NCI-H1694 (cell line): ENCODE data around the gene TJP2.
"Not testable (repeated sequence)": the region's sequence is repeated elsewhere in the genome, so short reads cannot be mapped to it uniquely, and the experiment has no call there.

ENCODE experiments used
- DNase-seq: peaks from one replicate; lab custom pipeline; 2025; lab: John Stamatoyannopoulos, UW

TJP2 gene

DNA sequence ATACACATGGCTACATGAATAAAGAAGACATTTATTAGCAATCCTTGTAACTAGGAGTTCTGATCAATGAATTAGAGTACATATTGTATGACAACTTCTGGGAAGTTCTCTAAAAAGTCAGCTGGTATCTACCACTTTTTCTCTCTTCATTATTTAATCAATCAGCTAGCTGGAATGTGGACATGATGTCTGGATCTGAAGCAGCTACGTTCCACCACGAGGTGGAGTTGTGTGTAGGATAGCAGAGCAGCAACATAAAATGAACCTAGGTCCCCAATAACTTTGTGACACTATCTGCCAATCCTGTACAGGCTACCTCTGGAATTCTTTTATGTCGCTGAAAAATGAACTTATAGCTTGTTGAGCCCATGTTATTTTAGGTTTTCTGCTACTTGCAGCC lies 118.0 kb downstream of the TJP2 start:
- DNase-seq, result no peak

- no peak for DNase-seq
Observed at GRCh38 chr9:69293156-69293555, 119.1 kb downstream of the TJP2 start.

GRCh38 chr9:69295872-69296552 lies 121.9 kb downstream of the TJP2 start:
- DNase-seq, result no peak

- DNase-seq, result no peak
Observed at GRCh38 chr9:69297300-69297980, 123.4 kb downstream of the TJP2 start.

DNA sequence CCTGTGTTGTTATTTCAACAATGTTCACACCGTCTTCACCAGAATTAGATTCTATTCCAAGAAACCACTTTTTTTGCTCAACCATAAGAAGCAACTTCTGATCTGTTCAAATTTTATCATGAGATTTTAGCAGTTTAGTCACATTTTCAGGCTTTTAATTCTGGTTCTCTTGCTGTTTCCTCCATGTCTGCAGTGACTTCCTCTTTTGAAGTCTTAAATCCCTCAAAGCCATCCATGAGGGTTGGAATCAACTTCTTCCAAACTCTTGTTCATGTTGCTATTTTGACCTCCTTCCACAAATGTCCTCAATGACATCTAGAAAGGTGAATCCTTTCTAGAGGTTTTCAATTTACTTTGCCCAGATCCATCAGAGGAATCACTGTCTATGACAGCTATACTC lies 125.2 kb downstream of the TJP2 start:
- DNase-seq, result no peak

DNA sequence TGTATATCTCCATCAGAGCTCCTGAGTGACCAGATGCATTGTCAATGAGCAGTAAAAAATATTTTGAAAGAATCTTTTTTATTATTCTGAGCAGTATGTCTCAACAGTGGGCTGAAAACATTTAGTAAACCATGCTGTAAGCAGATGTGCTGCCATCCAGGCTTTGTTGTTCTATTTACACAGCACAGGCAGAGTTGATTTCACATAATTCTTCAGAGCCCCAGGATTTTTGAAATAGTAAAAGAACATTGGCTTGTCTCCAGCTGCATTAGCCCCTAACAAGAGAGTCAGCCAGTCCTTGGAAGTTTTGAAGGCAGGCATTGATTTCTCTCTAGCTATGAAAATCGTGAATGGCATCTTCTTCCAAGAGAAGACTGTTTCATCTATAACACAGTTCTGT lies 125.7 kb downstream of the TJP2 start:
- no peak for DNase-seq

DNA sequence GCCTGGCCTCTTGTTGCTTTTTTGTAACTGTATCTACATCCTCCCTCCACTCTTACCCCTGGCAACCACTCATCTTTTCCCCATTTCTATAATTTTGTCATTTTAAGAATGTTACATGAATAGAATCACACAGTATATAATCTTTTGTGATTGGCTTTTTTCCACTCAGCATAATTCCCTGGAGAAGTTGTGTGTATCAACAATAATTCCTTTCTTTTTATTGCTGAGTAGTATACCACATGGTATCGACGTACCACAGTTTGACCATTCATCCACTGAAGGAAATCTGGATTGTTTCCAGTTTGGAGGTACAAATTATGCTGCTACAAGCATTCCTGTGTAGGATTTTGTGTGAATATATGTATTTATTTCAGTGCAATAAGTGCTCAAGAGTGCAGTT lies 129.3 kb downstream of the TJP2 start:
- DNase-seq, result no peak

GRCh38 chr9:69306895-69307445 lies 132.9 kb downstream of the TJP2 start:
- DNase-seq, result not testable (repeated sequence)

GRCh38 chr9:69307446-69308205 lies 133.5 kb downstream of the TJP2 start:
- DNase-seq, result no peak

DNA sequence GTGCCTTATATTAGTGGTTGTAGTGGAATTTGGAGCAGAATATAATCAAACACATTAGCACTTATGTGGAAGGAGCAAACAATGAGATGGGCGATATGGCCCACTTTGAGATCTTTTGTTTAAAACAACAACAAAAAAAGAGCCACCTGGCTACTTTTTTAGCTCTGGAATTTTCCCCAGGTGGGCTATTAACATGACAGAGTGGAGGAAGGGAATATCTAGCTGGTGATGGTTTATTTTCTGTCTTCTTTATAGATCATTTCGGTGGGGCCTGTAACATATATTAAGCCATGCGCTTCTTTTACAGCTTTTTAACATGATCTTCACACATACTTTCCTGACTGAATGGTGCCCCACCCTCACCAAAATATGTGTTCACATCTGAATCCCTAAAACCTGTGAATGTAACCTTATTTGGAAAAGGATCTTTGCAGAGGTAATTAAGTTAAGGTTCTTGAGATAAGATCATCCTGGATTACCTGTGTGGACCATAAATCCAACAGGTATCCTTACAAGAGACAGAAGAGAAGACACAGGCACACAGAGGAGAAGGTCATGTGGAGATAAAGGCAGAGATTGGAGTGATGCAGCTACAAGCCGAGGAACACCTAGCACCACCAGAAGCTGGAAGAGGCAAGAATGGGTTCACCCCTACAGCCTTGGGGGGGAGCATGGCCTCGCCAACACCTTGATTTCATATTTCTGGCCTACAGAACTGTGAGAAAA lies 134.3 kb downstream of the TJP2 start:
- DNase-seq, result no peak

GRCh38 chr9:69313175-69313574 lies 139.1 kb downstream of the TJP2 start:
- DNase-seq, result no peak

DNA sequence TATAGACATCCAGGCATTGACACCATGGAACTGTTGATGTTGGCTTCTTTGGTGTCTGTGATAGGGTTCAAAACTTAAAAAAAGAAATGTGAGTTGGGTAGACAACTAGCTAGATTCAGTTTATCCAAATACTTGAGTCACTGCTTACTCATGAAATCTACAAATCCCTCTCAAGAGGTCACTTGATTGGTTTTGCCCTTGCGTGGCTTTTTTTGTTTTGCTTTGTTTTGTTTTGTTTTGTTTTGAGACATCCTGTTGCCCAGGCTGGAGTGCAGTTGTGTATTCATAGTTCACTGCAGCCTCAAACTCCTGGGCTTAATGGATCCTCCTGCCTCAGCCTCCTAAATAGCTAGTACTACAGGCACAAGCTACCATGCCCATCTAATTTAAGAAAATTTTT lies 140.5 kb downstream of the TJP2 start:
- DNase-seq, result no peak

DNA sequence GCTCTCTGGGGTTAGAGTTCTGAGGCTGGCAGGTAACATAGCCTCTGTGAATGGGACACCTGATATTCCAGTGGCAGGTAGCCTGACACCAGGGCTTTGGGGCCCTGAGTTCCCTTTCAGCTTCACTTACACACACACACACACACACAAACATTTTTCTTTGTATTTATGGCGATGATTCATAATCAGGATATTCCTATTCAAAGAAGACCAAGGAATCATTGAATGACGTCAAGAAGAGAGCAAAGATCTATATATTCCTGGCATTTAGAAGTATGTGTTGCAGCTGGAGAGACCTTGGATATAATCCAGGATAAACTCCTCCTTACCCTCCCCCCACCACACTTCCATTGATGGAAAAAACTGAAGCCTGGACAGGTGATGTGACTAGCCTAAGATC lies 143.0 kb downstream of the TJP2 start:
- no peak for DNase-seq

- no peak for DNase-seq
Observed at GRCh38 chr9:69317894-69318293, 143.8 kb downstream of the TJP2 start.

DNA sequence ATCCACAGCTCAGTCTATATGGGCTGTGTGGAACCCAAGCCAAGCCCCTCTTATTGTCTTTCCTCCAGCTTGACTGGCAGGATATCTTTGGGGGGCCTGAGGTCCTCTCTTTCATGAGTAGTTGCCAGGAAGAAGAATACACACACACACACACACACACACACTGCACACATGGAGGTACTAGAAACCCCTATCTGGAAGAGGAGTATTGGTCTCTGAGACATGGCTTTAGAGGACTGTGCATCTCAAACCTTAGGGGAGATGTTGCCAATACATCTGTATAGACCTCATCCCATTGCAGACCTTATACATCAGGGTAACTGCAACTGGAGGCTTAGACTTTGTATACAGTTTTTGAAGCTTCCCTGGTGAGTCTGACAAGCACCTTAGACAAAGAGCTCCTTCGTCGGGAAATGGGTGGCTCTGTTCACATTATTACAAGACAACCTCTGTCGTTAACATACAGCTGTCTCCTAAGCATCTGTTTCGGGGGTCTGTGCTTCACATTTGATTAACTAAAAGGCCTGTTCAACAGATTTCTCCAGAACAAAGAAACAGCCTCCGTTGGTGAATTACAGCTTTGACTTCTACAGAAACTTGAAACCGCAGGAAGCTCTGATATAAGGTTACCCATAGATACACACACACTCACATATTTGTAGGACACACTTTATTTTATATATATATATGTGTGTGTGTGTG lies 145.4 kb downstream of the TJP2 start:
- no peak for DNase-seq

GRCh38 chr9:69322256-69322655 lies 148.2 kb downstream of the TJP2 start:
- no peak for DNase-seq

- DNase-seq, result no peak
Observed at GRCh38 chr9:69323861-69324260, 149.8 kb downstream of the TJP2 start.
